ENCODE results near the gene RAPGEFL1. TPM values are rescaled to one million over a fixed set of nuclear protein-coding genes. Genes with fewer than 3 reads are reported as not detected.

The RAPGEFL1 gene
- total and polyA plus RNA-seq, 7 donors, result 0.99 to 85.0 (median 4.3) TPM

DNA sequence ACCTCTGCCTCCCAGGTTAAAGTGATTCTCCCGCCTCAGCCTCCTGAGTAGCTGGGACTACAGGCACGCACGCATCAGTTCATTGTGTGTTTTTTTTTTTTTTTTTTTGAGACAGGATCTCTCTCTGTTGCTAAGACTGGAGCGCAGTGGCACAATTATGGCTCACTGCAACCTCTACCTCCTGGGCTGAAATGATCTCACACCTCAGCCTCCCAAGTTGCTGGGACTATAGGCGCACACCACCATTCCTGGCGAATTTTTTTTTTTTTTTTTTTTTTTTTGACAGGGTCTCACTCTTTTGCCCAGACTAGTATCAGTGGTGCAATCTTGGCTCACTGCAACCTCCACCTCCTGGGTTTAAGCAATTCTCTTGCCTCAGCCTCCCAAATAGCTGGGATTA, 17.8 kb upstream of the RAPGEFL1 start:
- H3K4me1 ChIP-seq, result peaks cover 0 to 12% (median 0%) of the 10 kb centered on the region in 4 donors
- TF ChIP-seq POLR2A (IDR thresholded peaks at IDR 0.05), result no peak
- TF ChIP-seq POLR2AphosphoS5 (IDR thresholded peaks at IDR 0.05), result no peak
- TF ChIP-seq, protein P1, sequence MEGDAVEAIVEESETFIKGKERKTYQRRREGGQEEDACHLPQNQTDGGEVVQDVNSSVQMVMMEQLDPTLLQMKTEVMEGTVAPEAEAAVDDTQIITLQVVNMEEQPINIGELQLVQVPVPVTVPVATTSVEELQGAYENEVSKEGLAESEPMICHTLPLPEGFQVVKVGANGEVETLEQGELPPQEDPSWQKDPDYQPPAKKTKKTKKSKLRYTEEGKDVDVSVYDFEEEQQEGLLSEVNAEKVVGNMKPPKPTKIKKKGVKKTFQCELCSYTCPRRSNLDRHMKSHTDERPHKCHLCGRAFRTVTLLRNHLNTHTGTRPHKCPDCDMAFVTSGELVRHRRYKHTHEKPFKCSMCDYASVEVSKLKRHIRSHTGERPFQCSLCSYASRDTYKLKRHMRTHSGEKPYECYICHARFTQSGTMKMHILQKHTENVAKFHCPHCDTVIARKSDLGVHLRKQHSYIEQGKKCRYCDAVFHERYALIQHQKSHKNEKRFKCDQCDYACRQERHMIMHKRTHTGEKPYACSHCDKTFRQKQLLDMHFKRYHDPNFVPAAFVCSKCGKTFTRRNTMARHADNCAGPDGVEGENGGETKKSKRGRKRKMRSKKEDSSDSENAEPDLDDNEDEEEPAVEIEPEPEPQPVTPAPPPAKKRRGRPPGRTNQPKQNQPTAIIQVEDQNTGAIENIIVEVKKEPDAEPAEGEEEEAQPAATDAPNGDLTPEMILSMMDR (IDR thresholded peaks at IDR 0.05), result no peak
- TF ChIP-seq EP300 (IDR thresholded peaks at IDR 0.05), result no peak
- intact Hi-C loops (cut with DNase I), result no loop called here
- no peak overlapping the region for H3K27ac ChIP-seq
- 92 to 95% methylated on average over 6 of the region's 6 CpGs for WGBS, 2 donors
- H3K9me3 ChIP-seq, result no peaks in the 10 kb centered on the region
- H3K27me3 ChIP-seq, result no peaks in the 10 kb centered on the region
- H3K36me3 ChIP-seq, result peaks cover 19 to 66% (median 36%) of the 10 kb centered on the region in 4 donors
- DNase-seq, result no peak
- no peak overlapping the region for H3K4me3 ChIP-seq

DNA sequence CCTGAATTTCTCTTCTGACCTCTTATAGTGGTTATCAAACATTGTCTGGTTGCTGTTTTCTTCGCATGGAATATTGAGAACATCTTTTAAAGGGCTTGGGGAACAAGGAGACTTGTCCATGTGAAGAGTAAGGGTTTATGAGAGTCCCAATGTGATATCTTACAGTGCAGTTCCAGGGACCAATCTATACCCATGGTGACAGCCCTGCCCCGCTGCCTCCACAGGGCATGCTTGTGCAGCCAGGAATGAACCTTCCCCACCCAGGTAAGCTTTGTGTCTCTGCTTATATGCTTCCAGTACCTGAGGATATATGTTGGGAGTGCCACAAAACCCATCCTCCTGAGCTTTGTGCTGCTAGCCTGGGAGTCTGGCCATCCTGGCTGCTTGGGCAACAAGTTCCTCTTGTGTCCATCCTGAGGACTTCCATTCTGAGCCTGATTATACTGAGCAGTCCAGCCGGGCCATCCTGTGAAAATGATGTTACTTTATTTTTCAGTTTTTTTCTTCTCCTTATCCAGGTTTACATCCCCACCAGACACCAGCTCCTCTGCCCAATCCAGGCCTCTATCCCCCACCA, 9.5 kb upstream of the RAPGEFL1 start:
- no peak for DNase-seq
- intact Hi-C loops (cut with DNase I), result loop anchor here (1.0 kb wide), 2 partner anchors 54 to 154 kb away; no protein-coding TSS in a partner anchor
- no peaks in the 10 kb centered on the region for H3K27me3 ChIP-seq
- peaks cover 45 to 100% (median 62%) of the 10 kb centered on the region in 4 donors for H3K36me3 ChIP-seq
- H3K4me3 ChIP-seq, result no peak overlapping the region
- TF ChIP-seq POLR2A (IDR thresholded peaks at IDR 0.05) (no peak), POLR2AphosphoS5 (IDR thresholded peaks at IDR 0.05) (no peak), EP300 (IDR thresholded peaks at IDR 0.05) (no peak)
- TF ChIP-seq, protein P1 (IDR thresholded peaks at IDR 0.05), result no peak
- peaks cover 0 to 11% (median 5%) of the 10 kb centered on the region in 4 donors for H3K4me1 ChIP-seq
- no peaks in the 10 kb centered on the region for H3K9me3 ChIP-seq
- H3K27ac ChIP-seq, result peak overlapping the region; percentile 57 to 76 (median 62)
- WGBS, 2 donors, result 91% methylated on average over 3 of the region's 3 CpGs

DNA sequence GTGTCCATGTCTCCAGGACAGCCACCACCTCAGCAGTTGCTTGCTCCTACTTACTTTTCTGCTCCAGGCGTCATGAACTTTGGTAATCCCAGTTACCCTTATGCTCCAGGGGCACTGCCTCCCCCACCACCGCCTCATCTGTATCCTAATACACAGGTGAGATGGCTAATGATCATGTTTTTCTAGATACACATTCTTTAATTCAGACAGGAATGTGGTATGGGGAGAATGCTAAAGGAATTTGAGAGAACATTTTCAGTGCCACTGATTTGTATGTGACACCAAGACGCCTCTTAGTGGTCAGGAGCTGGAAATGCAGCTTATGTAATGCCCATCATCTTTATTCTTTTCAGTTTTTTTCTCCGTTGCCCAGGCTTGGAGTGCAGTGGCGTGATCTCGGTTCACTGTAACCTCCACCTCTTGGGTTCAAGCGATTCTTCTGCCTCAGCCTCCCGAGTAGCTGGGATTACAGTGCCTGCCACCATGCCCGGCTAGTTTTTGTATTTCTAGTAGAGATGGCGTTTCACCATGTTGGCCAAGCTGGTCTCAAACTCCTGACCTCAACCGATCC, 8.9 kb upstream of the RAPGEFL1 start:
- H3K36me3 ChIP-seq, result peaks cover 43 to 100% (median 56%) of the 10 kb centered on the region in 4 donors
- WGBS, 2 donors, result 34 to 45% methylated on average over 11 of the region's 11 CpGs
- no peaks in the 10 kb centered on the region for H3K9me3 ChIP-seq
- TF ChIP-seq, protein P1 (IDR thresholded peaks at IDR 0.05), result peak; percentile 79 to 95 (median 86)
- TF ChIP-seq EP300 (IDR thresholded peaks at IDR 0.05) (no peak), POLR2AphosphoS5 (IDR thresholded peaks at IDR 0.05) (peak in 2 of 4 donors; percentile 10 to 48), POLR2A (IDR thresholded peaks at IDR 0.05) (no peak)
- intact Hi-C loops (cut with DNase I), result loop anchor here (1.0 kb wide), 2 partner anchors 55 to 155 kb away; no protein-coding TSS in a partner anchor
- H3K27me3 ChIP-seq, result no peaks in the 10 kb centered on the region
- H3K4me3 ChIP-seq, result no peak overlapping the region
- DNase-seq, result peak; percentile 71
- H3K4me1 ChIP-seq, result peaks cover 0 to 11% (median 5%) of the 10 kb centered on the region in 4 donors
- H3K27ac ChIP-seq, result peak overlapping the region; percentile 57 to 76 (median 62)

DNA sequence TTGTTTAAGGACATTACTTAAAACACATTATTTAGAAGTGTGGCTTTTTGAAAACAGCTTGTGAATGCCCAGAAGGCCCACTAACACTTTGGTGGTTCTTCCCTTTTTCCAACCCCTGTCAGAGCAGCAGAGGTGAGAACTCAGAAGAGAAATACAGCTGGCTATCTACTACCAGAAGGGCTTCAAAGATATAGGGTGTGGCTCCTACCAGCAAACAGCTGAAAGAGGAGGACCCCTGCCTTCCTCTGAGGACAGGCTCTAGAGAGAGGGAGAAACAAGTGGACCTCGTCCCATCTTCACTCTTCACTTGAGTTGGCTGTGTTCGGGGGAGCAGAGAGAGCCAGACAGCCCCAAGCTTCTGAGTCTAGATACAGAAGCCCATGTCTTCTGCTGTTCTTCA, 6.9 kb upstream of the RAPGEFL1 start:
- peaks cover 33 to 100% (median 45%) of the 10 kb centered on the region in 4 donors for H3K36me3 ChIP-seq
- H3K27ac ChIP-seq, result no peak overlapping the region
- no peaks in the 10 kb centered on the region for H3K27me3 ChIP-seq
- no peak for DNase-seq
- intact Hi-C loops (cut with DNase I), result loop anchor here (5.0 kb wide), 1 partner anchor 143 kb away; no protein-coding TSS in a partner anchor
- TF ChIP-seq POLR2AphosphoS5 (IDR thresholded peaks at IDR 0.05) (no peak), POLR2A (IDR thresholded peaks at IDR 0.05) (no peak), EP300 (IDR thresholded peaks at IDR 0.05) (no peak)
- TF ChIP-seq, protein P1 (IDR thresholded peaks at IDR 0.05), result no peak
- 77 to 94% methylated on average over 2 of the region's 2 CpGs for WGBS, 2 donors
- H3K9me3 ChIP-seq, result no peaks in the 10 kb centered on the region
- H3K4me3 ChIP-seq, result no peak overlapping the region
- H3K4me1 ChIP-seq, result peaks cover 0 to 11% (median 5%) of the 10 kb centered on the region in 4 donors
